GM19438 (cell line): ENCODE results near the gene L3MBTL3.
A peak's percentile ranks its signal among the peaks of the same experiment; 100 is the strongest.
"Not testable (repeated sequence)": the region's sequence is repeated elsewhere in the genome, so short reads cannot be mapped to it uniquely, and the experiment has no call there.

Source experiments
- ATAC-seq: cut with Tn5 transposase; IDR thresholded peaks from one replicate; pipeline ENCODE4 v1.9.1; 2021; ENCODE audit warnings: low read depth; ENCODE audit not compliant: unreplicated experiment

Gene L3MBTL3

GRCh38 chr6:130069485-130069884 lies 51.1 kb downstream of the L3MBTL3 start:
- ATAC-seq, result no peak

- no peak for ATAC-seq
Measured at GRCh38 chr6:130070326-130070725, 51.9 kb downstream of the L3MBTL3 start.

GRCh38 chr6:130070792-130071191 lies 52.4 kb downstream of the L3MBTL3 start:
- no peak for ATAC-seq

GRCh38 chr6:130075879-130076460 lies 57.6 kb downstream of the L3MBTL3 start:
- no peak for ATAC-seq

- ATAC-seq, result no peak
Measured at GRCh38 chr6:130076512-130076911, 58.1 kb downstream of the L3MBTL3 start.

GRCh38 chr6:130090796-130091195 lies 72.4 kb downstream of the L3MBTL3 start:
- no peak for ATAC-seq

GRCh38 chr6:130093546-130093945 lies 75.2 kb downstream of the L3MBTL3 start:
- no peak for ATAC-seq

GRCh38 chr6:130098317-130098716 lies 79.9 kb downstream of the L3MBTL3 start:
- no peak for ATAC-seq

GRCh38 chr6:130099119-130099518 lies 80.7 kb downstream of the L3MBTL3 start:
- no peak for ATAC-seq

DNA sequence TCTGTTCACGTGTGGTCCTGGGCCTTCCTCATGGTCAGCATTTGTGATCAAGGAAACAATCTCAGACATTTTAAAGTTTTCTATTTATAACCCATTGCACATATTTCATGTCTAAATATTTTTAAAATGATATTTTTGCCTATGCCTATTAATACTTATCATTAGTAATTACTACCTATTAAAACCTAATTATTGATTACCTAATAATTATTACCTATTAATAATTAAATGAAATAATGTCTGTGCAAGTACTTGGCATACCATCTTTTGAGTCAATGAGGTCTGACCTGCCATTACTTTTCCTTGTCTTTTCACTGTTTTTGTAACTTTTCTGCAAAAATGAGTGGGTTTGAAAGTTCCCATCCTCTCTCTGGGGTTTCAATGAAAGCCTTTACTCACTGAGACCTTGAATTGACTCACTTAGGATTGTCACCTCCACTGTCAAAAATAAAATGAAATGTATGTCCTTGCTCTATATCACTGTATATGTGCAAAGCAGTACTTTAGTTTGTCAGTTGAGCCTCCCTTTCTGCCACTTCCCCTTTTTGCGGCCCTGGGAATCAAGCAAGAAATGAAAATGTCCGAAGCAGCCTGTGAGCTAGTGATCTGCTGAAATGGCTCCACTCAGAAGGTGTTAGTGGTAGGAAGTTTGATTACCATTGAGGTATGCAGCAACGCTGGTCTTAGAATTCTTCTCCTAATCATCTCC lies 87.8 kb downstream of the L3MBTL3 start:
- peak; percentile 96 for ATAC-seq

DNA sequence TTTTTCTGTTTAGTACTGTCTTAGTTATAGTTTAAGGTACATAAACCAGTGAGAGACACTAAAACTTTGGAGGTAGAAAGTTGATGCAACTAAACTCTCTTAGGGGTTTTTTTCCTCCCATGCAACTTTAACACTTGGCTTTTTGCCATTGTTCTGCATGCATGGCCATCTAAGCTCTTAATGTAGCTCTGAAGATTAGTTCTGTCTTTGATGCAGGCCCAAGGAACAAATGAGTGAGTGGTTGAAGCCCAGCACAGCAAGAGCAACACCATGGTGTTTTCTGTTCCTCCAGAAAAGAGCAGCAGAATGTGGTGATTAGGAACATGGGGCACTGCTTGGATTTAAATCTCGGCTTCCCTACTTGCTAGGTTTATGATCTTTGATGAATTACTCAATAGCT lies 89.3 kb downstream of the L3MBTL3 start:
- no peak for ATAC-seq

- no peak for ATAC-seq
Measured at GRCh38 chr6:130111031-130111430, 92.7 kb downstream of the L3MBTL3 start.

- no peak for ATAC-seq
Measured at GRCh38 chr6:130113201-130113710, 94.9 kb downstream of the L3MBTL3 start.

DNA sequence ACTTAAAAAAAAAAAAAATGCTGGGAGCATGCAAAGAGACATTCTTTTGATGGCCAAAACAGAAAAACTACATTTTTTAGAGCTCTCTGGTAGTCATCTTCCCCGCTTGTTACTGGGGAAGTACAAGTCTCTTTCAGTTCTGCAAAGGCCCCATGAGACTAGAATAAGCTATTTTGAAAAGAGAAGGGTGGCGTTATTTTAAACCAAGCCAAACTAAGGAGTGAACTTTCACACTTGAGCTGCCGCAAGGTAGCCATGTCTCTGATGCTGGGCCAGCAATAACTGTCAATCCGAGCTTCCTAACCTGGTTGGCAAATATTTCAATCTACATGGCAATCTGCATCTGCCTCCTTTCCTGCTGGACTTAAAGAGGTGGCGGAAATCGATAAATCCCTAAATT lies 96.7 kb downstream of the L3MBTL3 start:
- ATAC-seq, result peak; percentile 92

DNA sequence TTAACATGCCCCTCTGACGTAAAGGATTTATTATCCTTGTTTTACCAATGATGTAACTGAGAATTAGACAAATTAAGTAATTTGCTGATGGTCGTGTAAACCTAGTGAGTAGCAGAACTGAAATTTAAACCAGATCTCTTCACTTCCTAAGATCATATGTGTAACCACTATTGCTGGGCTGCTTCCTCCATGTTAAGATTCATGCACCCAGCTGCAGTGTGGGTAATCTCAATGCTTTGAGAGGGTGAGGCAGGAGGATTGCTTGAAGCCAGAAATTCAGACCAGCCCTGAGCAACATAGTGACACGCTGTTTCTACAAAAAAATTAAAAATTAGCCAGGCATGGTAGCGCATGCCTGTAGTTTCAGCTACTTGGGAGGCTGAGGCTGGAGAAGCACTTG lies 97.9 kb downstream of the L3MBTL3 start:
- ATAC-seq, result peak; percentile 36

- ATAC-seq, result not testable (repeated sequence)
Measured at GRCh38 chr6:130117187-130117701, 98.9 kb downstream of the L3MBTL3 start.

DNA sequence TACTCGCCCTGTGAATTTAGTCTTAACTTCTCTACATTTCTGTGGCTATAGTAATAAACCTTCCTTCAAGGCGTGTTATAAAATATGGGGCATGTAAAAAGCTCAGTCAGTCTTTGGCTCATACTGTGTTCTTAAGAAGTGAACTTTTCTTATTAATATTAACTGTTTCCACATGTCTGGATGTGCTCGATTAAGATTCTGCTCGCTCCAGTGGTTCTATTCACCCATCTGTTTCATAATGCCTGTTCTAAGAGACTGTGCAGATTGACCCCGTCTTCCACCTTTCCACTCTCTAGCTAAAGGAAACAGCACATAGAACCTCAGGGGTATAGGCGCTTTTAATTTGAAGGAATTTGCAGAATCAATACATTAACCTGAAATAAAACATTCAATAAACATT lies 99.9 kb downstream of the L3MBTL3 start:
- ATAC-seq, result peak; percentile 35

DNA sequence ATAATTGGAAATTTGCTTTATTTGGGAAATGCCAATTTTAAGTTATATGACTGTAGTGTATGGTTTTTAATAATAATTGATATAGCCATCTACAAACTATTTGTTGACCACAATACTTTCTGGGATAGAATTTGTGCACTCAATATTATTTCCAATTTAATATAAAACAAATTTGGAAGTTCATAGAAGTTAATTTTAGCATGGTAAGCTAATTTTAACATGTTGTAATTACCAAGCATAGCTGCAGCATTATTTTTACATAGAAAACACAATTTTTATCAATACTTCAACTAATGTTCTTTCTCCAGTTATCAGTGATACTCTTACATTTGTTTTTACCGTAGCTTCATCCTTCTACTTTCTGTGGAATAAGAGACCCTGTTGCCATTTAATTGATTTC lies 100.8 kb downstream of the L3MBTL3 start:
- ATAC-seq, result no peak

GRCh38 chr6:130120731-130121130 lies 102.3 kb downstream of the L3MBTL3 start:
- no peak for ATAC-seq

DNA sequence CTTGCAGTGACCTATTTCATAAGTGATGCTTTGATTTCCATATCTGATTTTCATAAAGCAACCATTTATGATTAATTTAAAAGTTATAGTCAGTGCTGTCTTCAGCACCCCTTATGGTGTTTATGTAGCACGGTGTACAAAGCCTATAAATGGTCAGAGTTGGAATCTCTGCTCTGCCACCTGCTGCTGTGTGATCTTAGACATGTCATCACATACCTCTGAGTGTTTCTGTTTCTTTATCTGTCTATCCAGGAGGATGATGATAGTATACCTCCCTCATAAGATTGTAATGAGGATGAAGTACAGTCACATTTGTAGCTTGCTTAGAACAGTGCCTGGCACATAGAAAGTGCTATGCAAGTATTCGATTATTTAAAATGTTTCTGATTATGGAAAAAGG lies 103.9 kb downstream of the L3MBTL3 start:
- ATAC-seq, result no peak

DNA sequence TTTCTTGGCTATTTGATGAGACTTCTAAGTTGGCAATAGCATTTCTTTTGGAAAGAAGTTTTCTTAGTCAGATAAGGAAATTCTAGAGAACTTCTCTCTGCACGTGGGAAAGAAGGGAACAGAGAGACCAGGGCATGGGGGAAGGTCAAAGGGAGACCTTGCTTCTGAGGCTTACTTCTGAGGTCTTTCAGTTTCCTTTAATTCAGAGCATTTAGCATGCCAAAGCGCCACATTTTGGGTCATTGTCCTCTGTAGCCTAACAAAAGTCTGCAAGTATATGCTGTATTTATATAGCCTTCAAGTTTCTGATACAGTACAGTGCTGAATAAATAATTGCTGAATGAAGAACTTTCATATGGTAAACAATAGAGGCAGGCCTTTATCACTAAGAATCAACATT lies 108.8 kb downstream of the L3MBTL3 start:
- ATAC-seq, result no peak

- ATAC-seq, result no peak
Measured at GRCh38 chr6:130128326-130128725, 109.9 kb downstream of the L3MBTL3 start.
